ENCODE measurements around the gene TPRG1.

GRCh38 chr3:189349772-189350171 lies 178.0 kb downstream of the TPRG1 start:
- TF ChIP-seq POLR2AphosphoS5 (IDR thresholded peaks at IDR 0.05): no peak
- TF ChIP-seq CTCF (IDR thresholded peaks at IDR 0.05): no peak

Data from prostate gland (tissue), 2 donors.